B cell (primary cell): ENCODE data around the gene WNT6. TPM values are rescaled to one million over a fixed set of nuclear protein-coding genes. Genes with fewer than 3 reads are reported as not detected.
A peak's percentile ranks its signal among the peaks of the same experiment; 100 is the strongest.

ENCODE experiments used
- ATAC-seq: fragments of 200-7000 bp; cut with Tn5 transposase; one replicate; pipeline ENCODE4 v1.10.0; 2021; ENCODE audit warnings: low read depth, mild to moderate bottlenecking, moderate number of reproducible peaks, moderate library complexity
- CTCF ChIA-PET: fragments of 350-600 bp; sonication (Branson Sonifier 250); formaldehyde crosslinking; loops from one replicate; lab custom pipeline; 2021; ENCODE audit warnings: antibody characterized with exemption, inconsistent platforms; lab: Charles Lee
- POLR2A ChIA-PET: fragments of 350-600 bp; sonication (Branson Sonifier 250); formaldehyde crosslinking; loops from one replicate; lab custom pipeline; 2021; ENCODE audit warnings: antibody characterized with exemption; lab: Charles Lee
- DNase-seq: peaks from one replicate; pipeline ENCODE4 v3.0.0; 2013
- H2AFZ ChIP-seq: 2 replicates; pipeline ENCODE4 v1.6.1; 2012; ENCODE audit warnings: mild to moderate bottlenecking, low read depth, low read length; ENCODE audit not compliant: insufficient read depth, poor library complexity, severe bottlenecking
- H3K27ac ChIP-seq, 2 donors: 1 replicate in 1 of 2; 2 replicates in 1 of 2; pipeline ENCODE4 v1.5.1; 2012 to 2013; ENCODE audit warnings: low read length in 2 of 2, mild to moderate bottlenecking in 2 of 2, moderate library complexity in 1 of 2
- H3K27me3 ChIP-seq, 4 experiments: fragments of 200-600 bp in 1 of 4; sonication (generic) in 1 of 4; replicated peaks in 1 of 4; 1 replicate in 2 of 4; 2 replicates in 2 of 4; pipeline versions ENCODE4 v1.6.1 to v1.7.0; 2013 to 2016; ENCODE audit warnings: low read length in 3 of 4, mild to moderate bottlenecking in 2 of 4, mixed read lengths in 1 of 4, moderate library complexity in 1 of 4; ENCODE audit not compliant: insufficient read depth in 4 of 4, control insufficient read depth in 3 of 4; ENCODE audit errors: control extremely low read depth in 1 of 4
- H3K36me3 ChIP-seq, 2 experiments: replicated peaks in 1 of 2; 1 replicate in 1 of 2; 2 replicates in 1 of 2; pipeline versions ENCODE4 v1.6.1 to v1.7.1; 2013; ENCODE audit warnings: low read length in 1 of 2; ENCODE audit not compliant: insufficient read depth in 2 of 2, control insufficient read depth in 1 of 2; ENCODE audit errors: control extremely low read depth in 1 of 2, extremely low read depth in 1 of 2
- H3K4me1 ChIP-seq, 2 donors: fragments of 200-600 bp in 1 of 2; sonication (generic) in 1 of 2; 1 replicate in 1 of 2; 2 replicates in 1 of 2; pipeline versions ENCODE4 v1.5.1 to v1.6.1; 2013 to 2017; ENCODE audit warnings: low read length in 2 of 2; ENCODE audit not compliant: control insufficient read depth in 2 of 2, insufficient read depth in 2 of 2
- H3K4me2 ChIP-seq: replicated peaks from 2 replicates; pipeline ENCODE3; 2012; ENCODE audit warnings: mild to moderate bottlenecking, low read depth, low read length; ENCODE audit not compliant: poor library complexity, severe bottlenecking
- H3K4me3 ChIP-seq, 5 experiments: fragments of 200-600 bp in 1 of 5; sonication (generic) in 1 of 5; 1 replicate in 3 of 5; 2 replicates in 2 of 5; pipeline versions ENCODE4 v1.5.1 to v1.7.0; 2011 to 2016; ENCODE audit warnings: low read length in 4 of 5, mild to moderate bottlenecking in 4 of 5, low read depth in 2 of 5, control low read depth in 1 of 5, moderate library complexity in 1 of 5; ENCODE audit not compliant: insufficient read depth in 1 of 5; ENCODE audit errors: control extremely low read depth in 1 of 5, extremely low read depth in 1 of 5
- H3K79me2 ChIP-seq: fragments of 200-600 bp; sonication (generic); one replicate; pipeline ENCODE4 v1.6.0; 2016; ENCODE audit warnings: low read length; ENCODE audit not compliant: control insufficient read depth, insufficient read depth
- H3K9ac ChIP-seq: fragments of 200-600 bp; sonication (generic); 2 replicates; pipeline ENCODE4 v1.6.1; 2017; ENCODE audit warnings: mild to moderate bottlenecking, low read length, moderate library complexity
- H3K9me3 ChIP-seq, 3 donors: one replicate each; pipeline versions ENCODE4 v1.6.1 to v1.7.1; 2013; ENCODE audit warnings: low read length in 2 of 3; ENCODE audit not compliant: control insufficient read depth in 2 of 3, insufficient read depth in 1 of 3; ENCODE audit errors: control extremely low read depth in 1 of 3
- H4K20me1 ChIP-seq: 2 replicates; pipeline ENCODE4 v1.6.0; 2012; ENCODE audit warnings: mild to moderate bottlenecking, low read length; ENCODE audit not compliant: insufficient read depth, control insufficient read depth, poor library complexity, severe bottlenecking
- H3K27ac Mint-ChIP-seq: one replicate; pipeline ENCODE4 v1.8.0; 2021; ENCODE audit warnings: mixed read lengths
- H3K27me3 Mint-ChIP-seq: one replicate; pipeline ENCODE4 v1.8.0; 2021; ENCODE audit warnings: mixed read lengths
- H3K4me1 Mint-ChIP-seq: one replicate; pipeline ENCODE4 v1.8.0; 2021; ENCODE audit warnings: mixed read lengths
- H3K4me3 Mint-ChIP-seq: one replicate; pipeline ENCODE4 v1.8.0; 2021; ENCODE audit warnings: mixed read lengths
- H3K9me3 Mint-ChIP-seq: one replicate; pipeline ENCODE4 v1.8.0; 2022; ENCODE audit warnings: mixed read lengths; ENCODE audit not compliant: insufficient read depth
- EZH2 ChIP-seq: IDR thresholded peaks from 2 replicates; pipeline ENCODE4 v1.6.1; 2012; ENCODE audit warnings: borderline replicate concordance, low read depth, mild to moderate bottlenecking, moderate library complexity, low read length; ENCODE audit not compliant: insufficient read depth, poor library complexity, severe bottlenecking
- WGBS: methylation state at CpG from one replicate; pipeline ENCODE4 v1.1.5; 2013; ENCODE audit warnings: missing lambda C conversion rate; ENCODE audit not compliant: insufficient coverage; 5-methylcytosine and 5-hydroxymethylcytosine counted together
- intact Hi-C: fragments of 100-400 bp; cut with micrococcal nuclease; formaldehyde crosslinking; loops from one replicate; pipeline ENCODE4 v1.10.0; 2022
- polyA plus RNA-seq: library from polyadenylated mRNA; depleted of rRNA; stranded (reverse); fragments of >200 nt; gene quantifications from 2 replicates; pipeline ENCODE4 v1.2.3, GENCODE V29; 2012
- total RNA-seq, 2 donors: library from RNA; stranded (reverse); fragments of 120-200 nt in 1 of 2; gene quantifications; 1 replicate in 1 of 2; 2 replicates in 1 of 2; pipeline versions ENCODE4 v1.2.3 to v1.2.4, GENCODE V29; 2013 to 2022
- TF ChIP-seq, protein P1 (sequence below): fragments of 200-600 bp; IDR thresholded peaks from one replicate; pipeline ENCODE4 v1.8.0; 2022; ENCODE audit warnings: antibody characterized with exemption, mild to moderate bottlenecking

The WNT6 gene
- total and polyA plus RNA-seq, 2 donors (not counting 1 experiment from before 2014, with no cell fraction given) = 0.84 to 2.0 TPM

DNA sequence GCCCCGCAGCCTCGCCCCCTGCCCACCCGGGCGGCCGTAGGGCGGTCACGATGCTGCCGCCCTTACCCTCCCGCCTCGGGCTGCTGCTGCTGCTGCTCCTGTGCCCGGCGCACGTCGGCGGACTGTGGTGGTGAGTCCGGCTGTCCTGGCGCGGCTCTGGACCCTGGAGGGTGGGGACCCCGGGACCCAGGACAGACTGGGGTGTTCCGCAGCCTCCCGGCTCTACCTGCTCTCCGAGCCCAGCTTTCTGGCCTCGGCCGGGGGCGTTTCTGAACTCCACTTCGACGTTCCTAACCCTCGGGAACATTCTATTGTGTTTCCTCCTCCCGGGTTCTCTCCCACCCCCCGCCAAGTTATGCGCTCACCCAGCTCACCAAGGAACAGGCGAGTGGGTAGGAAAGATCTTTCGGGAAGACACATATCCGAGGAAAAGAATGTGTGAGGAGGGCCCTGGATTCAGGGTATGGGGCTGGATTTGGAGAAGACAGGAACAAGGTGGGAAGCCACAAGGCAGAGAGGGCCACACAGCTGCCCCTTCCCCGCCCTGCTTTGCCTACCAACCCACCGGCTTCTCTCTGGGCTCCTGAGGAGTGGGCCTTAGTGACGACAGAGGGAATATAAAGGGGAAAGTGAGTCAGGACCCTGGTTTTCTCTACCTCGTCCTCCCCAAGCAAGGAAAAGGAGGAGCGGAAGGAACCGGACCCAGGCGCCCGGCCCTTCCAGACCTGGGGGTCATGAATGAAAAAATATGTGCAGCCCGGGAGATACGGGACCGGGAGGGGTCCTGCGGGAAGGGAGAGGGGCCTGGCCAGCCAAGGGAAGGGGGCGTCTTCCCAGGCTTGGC, 605 bp downstream of the WNT6 start:
- TF ChIP-seq EZH2 = peak; percentile 94
- TF ChIP-seq, protein P1, sequence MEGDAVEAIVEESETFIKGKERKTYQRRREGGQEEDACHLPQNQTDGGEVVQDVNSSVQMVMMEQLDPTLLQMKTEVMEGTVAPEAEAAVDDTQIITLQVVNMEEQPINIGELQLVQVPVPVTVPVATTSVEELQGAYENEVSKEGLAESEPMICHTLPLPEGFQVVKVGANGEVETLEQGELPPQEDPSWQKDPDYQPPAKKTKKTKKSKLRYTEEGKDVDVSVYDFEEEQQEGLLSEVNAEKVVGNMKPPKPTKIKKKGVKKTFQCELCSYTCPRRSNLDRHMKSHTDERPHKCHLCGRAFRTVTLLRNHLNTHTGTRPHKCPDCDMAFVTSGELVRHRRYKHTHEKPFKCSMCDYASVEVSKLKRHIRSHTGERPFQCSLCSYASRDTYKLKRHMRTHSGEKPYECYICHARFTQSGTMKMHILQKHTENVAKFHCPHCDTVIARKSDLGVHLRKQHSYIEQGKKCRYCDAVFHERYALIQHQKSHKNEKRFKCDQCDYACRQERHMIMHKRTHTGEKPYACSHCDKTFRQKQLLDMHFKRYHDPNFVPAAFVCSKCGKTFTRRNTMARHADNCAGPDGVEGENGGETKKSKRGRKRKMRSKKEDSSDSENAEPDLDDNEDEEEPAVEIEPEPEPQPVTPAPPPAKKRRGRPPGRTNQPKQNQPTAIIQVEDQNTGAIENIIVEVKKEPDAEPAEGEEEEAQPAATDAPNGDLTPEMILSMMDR = no peak
- no peaks in the 10 kb centered on the region for H4K20me1 ChIP-seq
- H2AFZ ChIP-seq = peak overlapping the region; percentile 10
- H3K9me3 ChIP-seq = peaks cover 0 to 17% (median 0%) of the 10 kb centered on the region in 3 donors
- WGBS = 8% methylated on average over 40 of the region's 47 CpGs
- H3K4me1 Mint-ChIP-seq = peaks cover 21% of the 10 kb centered on the region
- ATAC-seq (no peak), DNase-seq (peak; percentile 40)
- H3K27me3 ChIP-seq = peaks cover 0 to 93% (median 53%) of the 10 kb centered on the region in 4 experiments
- peaks cover 75% of the 10 kb centered on the region for H3K27me3 Mint-ChIP-seq
- peaks cover 23 to 36% of the 10 kb centered on the region in 2 donors for H3K4me1 ChIP-seq
- H3K9ac ChIP-seq = peak overlapping the region; percentile 42
- H3K4me3 ChIP-seq = peak overlapping the region in 2 of 5 experiments; percentile 17 to 32
- H3K79me2 ChIP-seq = no peaks in the 10 kb centered on the region
- H3K36me3 ChIP-seq = no peaks in the 10 kb centered on the region
- no peaks in the 10 kb centered on the region for H3K9me3 Mint-ChIP-seq
- intact Hi-C loops = no loop called here
- H3K4me3 Mint-ChIP-seq = peak overlapping the region; percentile 78
- POLR2A ChIA-PET = interaction anchor here (0.6 to 1.3 kb wide), 2 partner anchors 10 to 128 kb away, joined by 3 to 6 read pairs; no protein-coding TSS in a partner anchor
- CTCF ChIA-PET = interaction anchor here (1.7 to 5.6 kb wide), 2 partner anchors 16 to 38 kb away, joined by 6 to 26 read pairs; no protein-coding TSS in a partner anchor
- H3K4me2 ChIP-seq = peak overlapping the region; percentile 81
- H3K27ac ChIP-seq = no peak overlapping the region
- no peak overlapping the region for H3K27ac Mint-ChIP-seq
